ENCODE results near the gene PLA2R1.

Gene PLA2R1

GRCh38 chr2:160006475-160006874, 55.9 kb downstream of the PLA2R1 start:
- Histone ChIP-seq H3K9me2 (replicated peaks; ENCODE audit: insufficient read depth, low read length) (no peaks in the 10 kb centered on the region), H2AFZ (ENCODE audit: low read depth, low read length, severe bottlenecking) (no peak overlapping the region), H3K79me2 (ENCODE audit: insufficient read depth, low read length) (no peaks in the 10 kb centered on the region), H3K9ac (ENCODE audit: low read length) (no peak overlapping the region), H3K4me3 (ENCODE audit: insufficient read depth, low read length, poor library complexity, severe bottlenecking) (no peak overlapping the region), H3K27me3 (ENCODE audit: low read length) (no peaks in the 10 kb centered on the region), H3F3A (ENCODE audit: insufficient read depth) (no peaks in the 10 kb centered on the region), H3K9me3 (ENCODE audit: insufficient read depth, low read length) (no peaks in the 10 kb centered on the region), H3K36me3 (ENCODE audit: low read length) (no peaks in the 10 kb centered on the region), H3K27ac (ENCODE audit: low read depth, low read length) (no peak overlapping the region), H4K20me1 (ENCODE audit: low read depth, low read length) (no peaks in the 10 kb centered on the region), H3K4me2 (ENCODE audit: low read depth, low read length, poor library complexity, severe bottlenecking) (no peak overlapping the region)
- TF ChIP-seq CTCF (IDR thresholded peaks at IDR 0.05; ENCODE audit: insufficient read depth, low read length, poor library complexity, severe bottlenecking), result no peak
- TF ChIP-seq EZH2phosphoT487 (conservative IDR thresholded peaks at IDR 0.05; ENCODE audit: low read length), result no peak

- H3F3A ChIP-seq (ENCODE audit: insufficient read depth), result no peaks in the 10 kb centered on the region
- H3K27me3 ChIP-seq (ENCODE audit: low read length), result no peaks in the 10 kb centered on the region
- no peaks in the 10 kb centered on the region for H4K20me1 ChIP-seq (ENCODE audit: low read depth, low read length)
- no peaks in the 10 kb centered on the region for H3K9me2 ChIP-seq (replicated peaks; ENCODE audit: insufficient read depth, low read length)
- H3K36me3 ChIP-seq (ENCODE audit: low read length), result no peaks in the 10 kb centered on the region
- H3K4me2 ChIP-seq (ENCODE audit: low read depth, low read length, poor library complexity, severe bottlenecking), result no peak overlapping the region
- H3K4me3 ChIP-seq (ENCODE audit: insufficient read depth, low read length, poor library complexity, severe bottlenecking), result no peak overlapping the region
- no peaks in the 10 kb centered on the region for H3K9me3 ChIP-seq (ENCODE audit: insufficient read depth, low read length)
- H2AFZ ChIP-seq (ENCODE audit: low read depth, low read length, severe bottlenecking), result no peak overlapping the region
- H3K9ac ChIP-seq (ENCODE audit: low read length), result no peak overlapping the region
- no peak overlapping the region for H3K27ac ChIP-seq (ENCODE audit: low read depth, low read length)
- TF ChIP-seq CTCF (IDR thresholded peaks at IDR 0.05; ENCODE audit: insufficient read depth, low read length, poor library complexity, severe bottlenecking), result no peak
- TF ChIP-seq EZH2phosphoT487 (conservative IDR thresholded peaks at IDR 0.05; ENCODE audit: low read length), result no peak
- H3K79me2 ChIP-seq (ENCODE audit: insufficient read depth, low read length), result no peaks in the 10 kb centered on the region
Measured at GRCh38 chr2:160005908-160006307, 56.5 kb downstream of the PLA2R1 start.

GRCh38 chr2:160005476-160005875, 56.9 kb downstream of the PLA2R1 start:
- Histone ChIP-seq H3K9me3 (ENCODE audit: insufficient read depth, low read length) (no peaks in the 10 kb centered on the region), H3K9ac (ENCODE audit: low read length) (no peak overlapping the region), H4K20me1 (ENCODE audit: low read depth, low read length) (no peaks in the 10 kb centered on the region), H3K9me2 (replicated peaks; ENCODE audit: insufficient read depth, low read length) (no peaks in the 10 kb centered on the region), H3K79me2 (ENCODE audit: insufficient read depth, low read length) (no peaks in the 10 kb centered on the region), H3K4me2 (ENCODE audit: low read depth, low read length, poor library complexity, severe bottlenecking) (no peak overlapping the region), H3K27ac (ENCODE audit: low read depth, low read length) (no peak overlapping the region), H3K27me3 (ENCODE audit: low read length) (no peaks in the 10 kb centered on the region), H3K36me3 (ENCODE audit: low read length) (no peaks in the 10 kb centered on the region), H3F3A (ENCODE audit: insufficient read depth) (no peaks in the 10 kb centered on the region), H2AFZ (ENCODE audit: low read depth, low read length, severe bottlenecking) (no peak overlapping the region), H3K4me3 (ENCODE audit: insufficient read depth, low read length, poor library complexity, severe bottlenecking) (no peak overlapping the region)
- no peak for TF ChIP-seq CTCF (IDR thresholded peaks at IDR 0.05; ENCODE audit: insufficient read depth, low read length, poor library complexity, severe bottlenecking)
- TF ChIP-seq EZH2phosphoT487 (conservative IDR thresholded peaks at IDR 0.05; ENCODE audit: low read length), result no peak
